T-helper 1 cell (primary cell): Measurements from ENCODE around the gene COL16A1.

Experiments
- DNase-seq, 5 donors: peaks; one replicate each; pipeline ENCODE4 v3.0.0-alpha.2; 2012 to 2020
- total RNA-seq, 4 donors: gene quantifications; one replicate each; lab custom pipeline; 2026; lab: John Stamatoyannopoulos, UW

Gene COL16A1
- total RNA-seq = 0 reads per million in 4 donors

DNA sequence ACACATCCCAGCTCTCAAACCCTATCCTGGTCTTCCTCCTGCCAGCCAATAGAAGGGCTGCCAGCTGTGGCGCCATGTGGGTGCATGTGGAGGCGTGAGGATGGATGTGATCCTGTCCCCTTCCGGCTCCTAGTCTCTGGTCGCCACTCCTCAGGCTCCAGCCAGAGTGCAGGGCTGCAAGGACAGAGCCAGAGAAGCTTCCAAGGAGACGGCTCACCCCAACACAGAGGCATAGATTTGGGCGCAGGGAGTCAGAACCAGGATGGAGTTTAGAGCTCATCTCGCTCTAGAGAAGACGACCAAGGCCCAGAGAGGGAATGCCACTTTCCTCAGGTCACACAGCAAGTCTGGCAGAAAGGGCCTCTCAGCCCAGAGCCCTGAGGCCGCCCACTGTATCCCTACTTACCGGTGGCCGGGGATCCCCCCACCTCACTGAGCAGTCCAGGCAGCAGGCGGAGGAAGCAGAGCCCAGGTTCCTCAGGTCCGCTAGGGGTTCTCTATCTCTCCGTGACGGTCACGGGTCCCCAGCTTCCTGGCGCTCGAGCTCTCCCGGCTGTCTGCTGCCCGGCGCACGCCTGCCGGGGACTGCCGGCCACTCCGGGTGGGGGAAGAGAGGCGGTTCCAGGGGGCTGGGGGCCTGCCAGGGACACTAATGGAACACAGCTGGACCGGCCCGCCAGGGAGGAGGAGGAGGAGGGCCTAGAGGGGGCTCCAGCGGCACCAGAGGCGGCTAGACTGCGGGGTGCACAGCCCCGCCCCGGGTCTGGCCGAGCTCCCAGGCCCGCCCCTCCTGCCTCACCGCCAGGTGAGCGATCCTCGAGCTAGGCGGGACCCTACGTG is at the start of gene COL16A1:
Gene COL16A1 (minus strand): TSS at position 587 of the 840 bp plus-strand sequence. CDS start 1,824 bp downstream, outside the sequence.
- no peak for DNase-seq

DNA sequence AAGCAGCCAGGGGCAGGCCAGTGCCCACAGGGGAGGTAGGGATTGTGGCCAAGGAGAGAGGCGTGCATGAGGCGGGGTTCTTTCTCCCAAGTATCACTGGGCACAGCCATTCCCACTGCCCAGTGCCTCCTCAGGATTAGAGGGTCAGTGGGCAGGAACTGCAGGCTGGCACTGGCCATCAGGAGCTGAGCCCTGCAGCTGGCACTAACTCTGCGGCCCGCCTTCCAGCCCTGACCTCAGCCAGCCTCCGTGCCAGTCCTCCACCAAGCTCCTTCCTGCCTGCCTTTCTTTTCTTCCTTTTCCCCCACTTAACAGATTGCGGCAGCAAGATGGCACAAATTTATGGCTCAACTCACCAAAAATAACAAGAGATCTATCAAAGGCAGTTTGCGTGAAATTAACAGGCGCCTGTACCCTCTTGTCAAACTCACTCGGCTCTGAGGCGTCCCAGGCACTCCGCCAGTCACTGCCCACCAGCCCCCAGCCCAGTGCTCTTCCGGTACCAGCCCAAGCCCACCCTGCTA is 49.2 kb upstream of the COL16A1 start:
- no peak for DNase-seq

DNA sequence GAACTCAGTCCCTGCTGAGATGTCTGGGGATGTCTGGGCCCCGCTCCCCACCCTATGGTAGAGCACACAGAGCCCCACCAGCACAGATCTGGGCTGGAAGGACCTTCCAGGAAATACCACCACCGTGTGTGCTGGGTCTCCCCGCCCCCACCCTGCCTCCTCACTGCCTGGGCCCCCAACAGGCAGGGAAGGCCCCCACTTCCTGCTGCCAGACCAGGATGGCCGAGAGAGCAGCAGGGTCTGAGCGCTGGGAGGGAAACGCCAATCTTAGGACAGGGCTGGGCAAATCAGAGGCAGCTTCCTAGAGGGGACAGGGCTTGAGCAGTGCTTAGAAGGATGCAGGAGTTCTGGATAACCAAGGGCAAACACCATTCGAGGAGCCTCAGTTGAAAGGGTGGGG is 48.4 kb upstream of the COL16A1 start:
- no peak for DNase-seq

DNA sequence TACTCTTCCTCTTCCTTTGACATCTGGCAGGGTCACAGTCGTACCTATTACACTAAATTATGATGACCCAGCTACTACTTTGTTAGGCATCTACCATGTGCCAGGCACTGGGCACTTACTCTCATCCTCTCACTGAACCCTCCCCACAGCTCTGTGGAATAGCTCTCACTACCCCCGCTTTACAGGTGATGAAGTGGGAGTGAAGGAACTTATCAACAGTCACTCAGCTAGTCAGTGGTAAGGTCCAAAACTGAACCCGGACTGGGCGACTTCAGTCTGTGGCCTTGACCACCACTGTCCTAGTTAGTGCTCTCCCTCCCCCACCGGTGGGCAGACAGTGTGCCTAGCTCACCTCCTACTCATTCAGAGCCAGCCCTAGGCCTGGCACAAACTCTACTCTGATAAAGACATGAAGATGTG is 48.0 kb upstream of the COL16A1 start:
- DNase-seq = no peak

DNA sequence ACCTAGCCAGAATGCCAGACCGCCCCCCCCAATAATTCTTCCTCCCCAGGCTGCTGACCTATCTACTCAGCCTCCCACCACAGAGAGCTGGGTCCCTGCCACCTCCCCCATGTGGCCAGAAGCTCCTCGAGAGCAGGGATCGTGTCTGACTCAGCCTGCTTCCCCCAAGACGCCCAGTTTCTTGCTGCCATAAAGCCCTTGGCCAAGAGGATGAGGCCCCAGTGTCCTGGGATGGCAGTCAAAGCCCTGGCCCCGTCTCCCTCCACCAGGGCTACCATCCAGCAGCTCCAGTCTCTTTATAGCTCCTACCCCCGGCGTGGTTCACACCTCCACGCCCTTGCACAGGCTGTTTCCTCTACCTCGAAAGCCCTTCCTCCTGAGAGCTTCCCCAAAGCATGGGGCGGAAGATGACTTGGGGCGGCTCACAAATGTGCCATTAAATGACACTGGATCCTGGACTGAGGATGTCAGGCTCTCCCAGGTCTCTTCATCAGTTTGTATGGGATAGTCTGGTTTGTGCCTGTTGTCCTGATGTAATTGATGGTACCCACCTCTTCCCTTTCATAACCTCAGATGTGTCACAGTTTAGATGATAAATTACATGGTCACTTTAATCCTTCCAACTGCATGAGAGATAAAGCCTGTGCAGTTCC is 47.2 kb upstream of the COL16A1 start:
- peak in 1 of 5 donors; percentile 28 for DNase-seq

DNA sequence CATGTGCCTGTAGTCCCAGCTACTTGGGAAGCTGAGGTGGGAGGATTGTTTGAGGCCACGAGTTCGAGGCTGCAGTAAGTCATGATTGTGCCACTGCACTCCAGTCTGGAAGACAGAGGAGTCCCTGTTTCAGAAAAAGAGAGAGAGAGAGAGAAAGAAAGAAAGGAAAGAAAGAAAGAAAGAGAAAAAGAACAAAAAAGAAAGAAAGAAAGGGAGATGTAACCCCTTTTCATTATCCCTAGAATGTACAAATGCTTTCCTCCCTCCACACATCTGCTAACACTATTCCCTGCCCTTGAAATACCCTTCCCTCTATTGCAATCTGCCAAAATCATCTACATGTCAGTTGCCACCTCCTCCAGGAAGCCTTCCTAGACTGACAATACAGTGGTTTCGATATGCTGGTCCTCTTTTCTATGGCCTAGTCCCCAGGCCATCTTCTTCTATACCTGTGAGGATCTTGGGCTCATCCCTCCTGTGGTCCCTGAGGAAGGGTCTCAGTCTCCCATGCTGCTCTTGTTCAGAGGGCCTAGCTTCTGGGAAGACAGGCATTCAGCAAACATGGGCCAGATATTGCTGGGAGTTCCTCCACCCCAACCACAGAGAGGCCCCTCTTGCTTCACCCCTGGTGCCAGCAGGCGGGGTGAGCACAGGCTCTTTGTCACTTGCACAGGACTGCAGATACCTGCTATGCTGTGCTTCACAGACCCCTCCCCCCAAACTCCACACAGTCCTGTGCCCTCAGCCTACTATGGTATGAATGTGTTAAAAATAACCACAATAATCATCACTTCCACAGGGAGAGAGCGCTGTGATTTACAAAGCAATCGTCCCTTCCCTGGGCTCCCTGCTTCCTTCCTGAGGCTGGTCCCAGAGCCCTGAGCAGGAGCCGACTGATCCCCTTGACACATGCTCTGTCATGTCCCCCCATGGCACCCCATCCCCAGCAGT is 46.2 kb upstream of the COL16A1 start:
- no peak for DNase-seq

DNA sequence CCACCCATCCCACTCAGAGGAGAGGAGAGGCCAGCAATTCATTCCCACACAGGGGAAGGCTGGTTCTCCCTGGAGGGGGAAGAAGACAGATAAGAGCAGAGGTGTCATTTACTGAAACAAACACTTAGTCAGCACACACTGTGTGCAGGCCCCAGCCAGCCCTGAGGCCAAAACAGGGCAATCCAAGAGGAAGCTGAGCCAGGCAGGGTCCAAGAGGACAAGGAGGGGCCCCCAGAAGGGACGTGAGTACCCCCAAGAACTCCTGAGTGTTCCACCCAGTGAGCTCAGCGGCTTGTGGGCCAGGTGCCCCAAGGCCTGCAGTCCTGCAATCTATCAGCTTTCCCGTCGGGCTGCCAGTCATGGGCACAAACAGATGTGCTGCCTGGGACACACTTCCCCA is 44.5 kb upstream of the COL16A1 start:
- DNase-seq = no peak

DNA sequence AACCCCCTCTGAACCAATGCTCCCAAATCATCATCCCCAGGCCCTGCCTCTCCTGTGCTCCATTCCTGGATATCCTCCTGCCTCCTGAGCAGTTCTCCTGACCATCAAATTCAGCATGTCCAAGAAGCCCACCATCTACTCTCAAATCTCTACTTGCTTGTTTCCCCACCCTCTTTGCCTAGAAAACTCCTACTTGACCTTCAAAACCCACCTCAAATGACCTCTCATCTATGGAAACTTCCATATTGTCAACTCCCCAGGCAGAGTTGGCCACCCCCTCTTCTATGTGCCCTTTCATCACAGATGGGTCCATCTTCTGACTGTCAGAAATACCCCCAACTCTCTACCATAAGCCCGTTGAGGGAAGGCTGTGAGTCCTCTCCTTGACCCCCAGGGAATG is 43.5 kb upstream of the COL16A1 start:
- no peak for DNase-seq

DNA sequence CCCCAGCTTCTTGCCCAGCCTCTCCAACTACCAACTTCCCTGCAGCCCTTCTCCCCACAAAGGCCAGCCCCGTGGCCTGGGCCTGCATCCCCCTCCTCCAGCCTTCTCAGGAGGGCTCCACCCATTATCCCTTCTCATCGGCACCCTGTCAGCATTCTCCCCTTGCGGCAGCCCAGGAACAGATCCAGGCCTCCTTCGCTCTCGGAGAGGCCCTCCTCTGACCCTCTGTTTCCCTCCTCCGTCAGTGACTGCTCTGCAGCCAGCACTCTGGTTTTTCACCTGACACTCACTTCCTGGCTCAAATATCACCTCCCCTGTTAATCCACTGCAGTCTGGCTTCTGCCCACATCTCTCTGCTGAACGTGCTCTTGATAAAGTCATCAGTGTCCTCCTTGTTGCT is 42.9 kb upstream of the COL16A1 start:
- DNase-seq = no peak

DNA sequence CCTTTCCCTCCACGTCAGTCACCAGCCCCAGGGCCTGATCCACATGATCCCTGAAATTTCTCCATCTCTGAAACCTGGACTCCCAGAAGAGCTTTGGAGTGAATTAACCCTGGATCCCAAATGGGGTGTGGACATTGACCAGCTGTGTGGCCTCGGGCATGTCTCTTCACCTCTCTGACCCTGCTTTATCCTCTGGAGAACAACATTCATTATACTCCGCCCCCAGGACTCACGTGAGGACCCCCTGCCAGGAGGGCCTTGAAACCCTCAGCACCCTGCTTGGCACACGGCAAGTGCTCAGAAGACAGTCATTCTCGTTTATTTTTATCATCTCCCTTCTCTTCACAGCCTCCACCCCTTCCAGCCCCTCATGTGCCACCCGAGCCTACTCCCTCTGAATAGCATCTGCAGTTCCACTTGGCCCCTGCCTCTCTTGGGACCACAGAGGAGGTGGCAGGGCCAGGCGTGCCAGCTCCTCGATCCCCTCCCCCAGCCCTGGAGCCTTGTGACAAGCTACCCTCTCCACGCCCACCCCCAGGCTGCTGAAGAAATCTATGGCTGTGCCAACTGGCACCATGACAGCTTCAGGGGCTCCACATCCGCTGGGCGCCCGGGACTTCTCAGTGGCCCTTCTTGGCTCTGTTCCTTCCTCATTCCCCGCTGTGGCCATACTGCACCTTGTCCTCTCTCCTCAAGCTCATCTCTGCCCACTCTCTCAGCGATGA is 42.3 kb upstream of the COL16A1 start:
- DNase-seq = no peak

DNA sequence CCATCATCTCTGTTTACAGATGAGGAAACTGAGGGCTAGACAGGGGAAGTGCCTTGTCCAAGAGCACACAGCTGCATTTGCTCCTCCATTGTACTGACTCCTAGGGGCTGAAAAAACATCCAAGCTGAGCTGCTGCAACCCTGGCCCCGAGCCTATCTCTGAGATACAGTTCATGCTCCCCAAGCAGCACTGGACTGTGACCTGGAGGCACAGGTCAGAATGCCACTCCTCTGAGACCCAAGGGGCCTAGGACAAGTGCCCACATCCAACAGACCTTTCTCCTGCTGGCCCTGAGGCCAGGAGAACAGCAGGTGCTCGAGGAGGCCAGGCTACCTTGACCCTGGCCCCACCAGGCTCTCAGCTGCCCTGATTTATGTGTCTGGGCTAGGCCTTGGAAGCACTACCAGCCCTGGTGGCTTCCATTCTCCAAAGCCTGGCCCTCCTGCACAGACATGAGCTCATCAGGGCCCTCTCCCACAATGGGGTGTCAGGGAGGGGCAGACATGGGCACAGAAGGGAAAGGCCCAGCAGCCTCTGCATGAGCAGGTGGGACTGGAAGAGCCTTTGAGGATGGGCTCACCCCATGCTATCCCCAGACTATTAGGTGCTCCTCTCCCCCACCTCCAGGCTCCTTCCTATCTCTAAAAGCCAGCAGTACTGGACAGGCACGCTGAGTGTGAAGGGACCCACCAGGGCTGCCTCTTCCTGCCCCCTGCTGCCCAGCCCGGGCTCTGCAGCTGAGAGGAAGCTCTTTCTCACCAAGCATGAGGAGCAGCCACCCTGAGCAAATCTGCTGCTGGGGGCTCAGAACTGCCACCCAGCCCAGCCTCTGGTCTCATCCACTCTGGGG is 41.5 kb upstream of the COL16A1 start:
- peak in 2 of 5 donors; percentile 21 to 44 for DNase-seq

DNA sequence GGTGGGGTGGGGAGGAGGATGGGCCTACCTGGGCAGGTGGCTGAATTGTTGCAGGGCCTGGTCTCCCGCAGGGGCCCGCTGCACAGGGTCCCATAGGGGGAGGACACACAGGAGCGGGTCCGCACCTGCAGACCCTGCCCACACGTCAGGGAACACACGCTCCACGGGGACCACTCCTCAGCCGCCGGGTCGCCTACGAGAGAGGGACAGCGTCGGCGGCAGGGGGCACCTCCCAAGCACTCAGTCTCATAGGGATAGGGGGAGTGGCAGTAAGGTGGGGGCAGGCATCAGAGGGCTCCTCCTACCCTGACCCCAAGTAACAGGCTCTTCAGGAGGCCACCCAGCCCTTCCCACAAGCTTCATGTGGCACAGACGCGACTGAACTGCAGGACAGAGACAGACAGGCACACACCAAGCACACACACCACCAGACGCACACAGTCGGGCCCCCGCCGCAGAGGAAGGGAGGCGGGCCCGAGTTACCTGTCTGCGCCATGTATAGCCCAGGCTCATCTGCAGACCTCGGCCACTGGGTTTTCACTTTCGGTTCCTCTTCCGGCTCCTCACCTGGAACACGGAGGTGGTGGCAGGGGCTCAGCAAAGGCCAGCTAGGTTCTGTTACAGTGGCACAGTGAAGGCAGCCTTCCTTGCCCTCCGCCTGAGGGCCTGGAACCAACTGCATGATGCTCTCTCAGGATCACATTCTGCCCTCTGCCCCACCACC is 40.5 kb upstream of the COL16A1 start:
- no peak for DNase-seq

DNA sequence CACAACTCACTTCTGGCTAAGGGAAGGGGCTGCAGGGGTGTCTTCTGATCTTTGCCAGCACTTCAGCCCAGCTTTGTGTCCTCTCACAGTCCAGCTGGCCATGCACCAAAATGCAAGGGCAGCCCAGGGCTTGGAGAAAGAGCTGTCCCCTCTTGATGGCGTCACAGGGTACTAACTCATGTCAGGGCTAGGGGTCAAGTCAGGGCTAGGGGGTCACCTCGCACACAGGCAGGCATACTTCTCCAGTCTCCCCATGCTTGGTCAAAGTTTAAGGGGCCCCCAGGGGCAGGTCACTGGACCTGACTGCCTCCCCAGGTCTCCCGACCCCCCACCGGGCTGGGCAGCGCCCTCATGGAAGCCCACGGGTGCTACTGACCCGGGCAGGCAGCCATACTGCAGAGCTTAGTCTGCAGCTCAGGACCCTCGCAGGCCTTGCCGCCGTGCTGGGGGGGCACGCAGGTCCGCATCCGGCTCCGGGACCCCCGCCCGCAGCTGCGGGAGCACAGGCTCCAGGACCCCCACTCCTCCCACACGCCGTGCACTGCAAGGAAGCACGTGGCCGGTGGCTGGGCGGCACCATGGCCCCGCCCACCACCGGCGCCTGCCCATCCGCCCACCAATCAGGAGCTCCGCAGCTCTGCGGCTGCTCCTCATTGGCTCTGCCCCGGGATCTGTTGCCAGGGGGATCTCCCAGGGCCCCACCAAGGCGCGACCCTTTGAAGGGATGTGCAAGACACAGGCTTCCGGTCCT is 38.8 kb upstream of the COL16A1 start:
- DNase-seq = no peak

DNA sequence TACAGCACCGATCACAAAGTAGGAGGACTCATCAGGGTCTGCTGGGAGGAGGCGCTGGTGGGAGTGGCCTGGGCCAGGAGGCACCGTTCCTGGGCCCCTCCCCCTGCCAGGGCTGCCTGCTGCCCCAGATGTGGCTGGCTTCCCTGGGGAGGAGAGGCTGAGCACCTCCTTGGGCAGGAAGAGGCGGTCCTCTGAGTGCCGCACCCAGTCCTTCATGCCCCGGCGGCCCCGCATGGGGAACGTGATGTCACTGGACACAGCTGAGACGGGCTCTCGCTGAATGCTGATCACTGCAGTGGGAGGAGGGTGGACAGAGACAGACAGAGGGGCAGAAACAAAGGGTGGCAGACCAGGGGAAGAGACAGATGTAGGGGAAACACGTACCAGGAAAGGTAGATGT is 35.5 kb upstream of the COL16A1 start:
- DNase-seq = peak in 1 of 5 donors; percentile 54

DNA sequence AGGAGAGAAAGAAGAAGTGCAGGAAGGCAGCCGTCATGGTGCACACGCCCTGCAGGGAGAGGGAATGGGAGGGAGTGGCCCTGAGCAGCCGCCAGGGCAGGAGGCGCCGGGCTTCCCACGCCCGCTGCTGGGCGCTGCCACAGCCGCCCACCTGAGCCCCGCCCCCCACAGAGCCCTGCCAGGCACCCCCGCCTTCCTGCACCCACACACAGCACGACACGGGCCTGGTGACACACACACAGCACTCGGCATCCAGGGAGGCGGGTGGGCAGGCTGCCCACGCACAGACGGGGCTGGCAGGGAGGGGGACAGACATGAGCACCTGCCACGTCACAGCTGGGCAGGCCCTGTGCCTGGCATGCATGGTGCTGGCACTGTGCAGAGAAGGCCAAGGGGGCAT is 32.9 kb upstream of the COL16A1 start:
- no peak for DNase-seq

DNA sequence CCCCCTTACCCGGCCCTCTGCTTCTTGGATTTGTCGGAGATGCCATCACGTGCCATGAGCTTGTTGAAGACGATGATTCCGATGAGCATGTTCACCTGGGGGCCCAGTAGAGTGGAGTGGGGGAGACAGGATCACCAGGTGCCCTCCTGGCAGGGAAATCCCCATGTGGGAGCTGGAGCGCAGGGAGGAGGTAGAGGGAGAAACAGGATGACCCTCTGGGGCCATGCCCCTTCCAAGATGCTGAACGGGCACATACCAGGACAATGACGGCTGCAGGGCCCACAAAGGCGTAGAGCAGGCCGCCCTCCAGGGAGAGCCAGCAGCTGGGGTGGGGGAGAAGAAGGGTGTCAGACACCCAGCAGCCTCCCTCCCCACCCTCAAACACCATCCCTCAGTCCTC is 31.8 kb upstream of the COL16A1 start:
- no peak for DNase-seq

DNA sequence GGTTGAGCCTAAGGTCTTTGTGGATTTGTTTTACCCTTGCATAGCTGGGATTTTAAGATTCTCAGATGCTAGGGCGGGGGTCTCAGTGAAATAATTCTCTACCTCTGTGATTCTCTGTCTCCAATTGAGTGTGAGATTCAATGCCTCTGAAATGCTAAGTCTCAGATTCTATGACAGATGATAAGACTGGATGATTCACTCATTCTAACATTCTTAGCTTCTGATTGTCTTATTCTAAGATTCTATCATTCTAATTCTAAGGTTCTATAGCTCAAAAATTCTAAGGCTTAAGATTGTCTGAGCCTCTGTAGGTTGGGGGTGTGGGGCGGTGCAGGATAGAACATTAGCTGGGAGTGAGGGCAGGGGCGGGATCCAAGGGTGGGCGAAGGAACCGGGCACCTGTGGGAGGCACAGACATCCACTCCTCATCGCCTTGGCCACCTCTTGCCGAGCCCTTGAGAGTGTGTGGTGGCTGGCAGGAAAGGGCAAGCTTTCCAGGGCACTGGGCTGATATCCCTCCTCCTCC is 30.8 kb upstream of the COL16A1 start:
- DNase-seq = no peak

DNA sequence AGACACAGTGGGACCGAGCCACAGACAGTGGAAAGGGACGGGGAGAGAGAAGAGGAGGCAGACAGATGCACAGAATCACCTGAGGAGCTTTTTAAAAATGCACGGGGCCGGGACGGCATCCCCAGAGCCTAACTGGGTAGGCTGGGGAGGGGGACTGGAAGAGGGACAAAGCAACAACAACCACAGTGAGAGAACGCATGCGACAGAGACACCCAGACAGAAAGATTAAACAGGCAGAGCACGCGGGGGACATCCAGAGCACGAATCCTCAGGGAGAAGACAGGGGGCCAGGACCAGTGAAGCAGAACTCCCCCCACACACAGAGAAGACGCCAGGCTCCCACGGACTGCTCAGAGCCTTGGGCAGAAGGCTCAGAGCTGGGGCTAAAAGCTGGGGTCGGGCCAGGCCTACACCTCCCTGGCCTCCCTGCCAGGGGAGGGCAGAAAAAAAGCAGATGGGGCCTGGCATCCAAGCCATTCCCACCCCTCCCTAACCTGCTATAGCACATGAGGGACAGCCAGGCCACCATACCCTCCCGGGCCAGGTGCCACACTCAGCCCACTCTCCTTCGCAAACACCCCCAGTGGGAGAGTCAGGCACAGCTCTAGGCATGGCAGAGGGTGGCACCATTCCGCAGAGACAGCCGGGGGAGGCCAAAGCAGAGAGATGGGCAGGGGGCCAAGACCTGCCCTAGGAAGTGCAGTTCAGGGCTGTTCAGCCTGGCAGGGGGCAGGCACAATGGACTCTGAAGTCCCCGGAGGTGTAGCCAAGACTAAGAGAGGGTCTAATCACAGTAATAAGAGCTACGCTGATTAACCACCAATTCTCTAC is 29.8 kb upstream of the COL16A1 start:
- DNase-seq = no peak
